RWPE2 (cell line): ENCODE results near the gene ZNF107.

ENCODE experiments used
- ATAC-seq: fragments of 200-7000 bp; cut with Tn5 transposase; 3 replicates; pipeline ENCODE4 v1.9.1; 2021; ENCODE audit warnings: low read depth
- DNase-seq: peaks from one replicate; pipeline ENCODE4 v3.0.0-alpha.2; 2020; ENCODE audit warnings: low spot score
- H3K27ac ChIP-seq: fragments of 450-650 bp; 2 replicates; pipeline ENCODE4 v1.5.1; 2017; ENCODE audit warnings: mild to moderate bottlenecking; ENCODE audit not compliant: poor library complexity, severe bottlenecking
- H3K27me3 ChIP-seq: fragments of 250-450 bp; sonication (Bioruptor Pico); 2 replicates; pipeline ENCODE4 v1.5.1; 2021; ENCODE audit warnings: mild to moderate bottlenecking, moderate library complexity; ENCODE audit not compliant: insufficient read depth, poor library complexity, severe bottlenecking
- H3K36me3 ChIP-seq: fragments of 250-450 bp; sonication (Bioruptor Pico); 2 replicates; pipeline ENCODE4 v1.5.1; 2020; ENCODE audit warnings: low read depth, mild to moderate bottlenecking, moderate library complexity
- H3K4me1 ChIP-seq: fragments of 250-450 bp; sonication (Bioruptor Pico); 2 replicates; pipeline ENCODE4 v1.5.1; 2021; ENCODE audit warnings: mild to moderate bottlenecking, moderate library complexity; ENCODE audit not compliant: insufficient read depth, poor library complexity, severe bottlenecking
- H3K4me3 ChIP-seq: fragments of 250-450 bp; sonication (Bioruptor Pico); 2 replicates; pipeline ENCODE4 v1.5.1; 2021; ENCODE audit warnings: mild to moderate bottlenecking, moderate library complexity; ENCODE audit not compliant: severe bottlenecking
- H3K9me3 ChIP-seq: fragments of 250-450 bp; sonication (Bioruptor Pico); 2 replicates; pipeline ENCODE4 v1.5.1; 2021; ENCODE audit warnings: mild to moderate bottlenecking, moderate library complexity; ENCODE audit not compliant: severe bottlenecking
- CTCF ChIP-seq: fragments of 450-650 bp; IDR thresholded peaks from one replicate; pipeline ENCODE4 v1.5.1; 2017; ENCODE audit warnings: mild to moderate bottlenecking, moderate library complexity; ENCODE audit not compliant: poor library complexity, severe bottlenecking

ZNF107 gene

GRCh38 chr7:64665980-64666662 is at the start of gene ZNF107:
Gene ZNF107, plus strand, starts transcription at chr7:64666133. Its CDS starts 150 bp downstream, at chr7:64666283.
- Histone ChIP-seq H3K9me3 (no peaks in the 10 kb centered on the region), H3K4me3 (peak within 1 kb of the TSS; percentile 82), H3K27ac (peak within 1 kb of the TSS; percentile 38), H3K4me1 (no peaks in the 10 kb centered on the region), H3K27me3 (no peaks in the 10 kb centered on the region), H3K36me3 (peaks cover 27% of the 10 kb centered on the region)
- TF ChIP-seq CTCF, result no peak
- peak; percentile 100 for ATAC-seq
- peak; percentile 92 for DNase-seq

- Histone ChIP-seq H3K9me3 (peaks cover 4% of the 10 kb centered on the region), H3K27ac (no peak overlapping the region), H3K4me1 (no peaks in the 10 kb centered on the region), H3K36me3 (no peaks in the 10 kb centered on the region), H3K4me3 (no peak overlapping the region), H3K27me3 (no peaks in the 10 kb centered on the region)
- DNase-seq (no peak), ATAC-seq (no peak)
- peak; percentile 15 for TF ChIP-seq CTCF
Measured at GRCh38 chr7:64618785-64619456, 47.0 kb upstream of the ZNF107 start.

- H3K4me1 ChIP-seq, result no peaks in the 10 kb centered on the region
- TF ChIP-seq CTCF, result no peak
- no peaks in the 10 kb centered on the region for H3K27me3 ChIP-seq
- H3K36me3 ChIP-seq, result no peaks in the 10 kb centered on the region
- H3K9me3 ChIP-seq, result peaks cover 4% of the 10 kb centered on the region
- H3K27ac ChIP-seq, result no peak overlapping the region
- no peak overlapping the region for H3K4me3 ChIP-seq
- ATAC-seq, result no peak
- no peak for DNase-seq
Measured at GRCh38 chr7:64619705-64620104, 46.2 kb upstream of the ZNF107 start.

- no peak for DNase-seq
- no peaks in the 10 kb centered on the region for H3K27me3 ChIP-seq
- ATAC-seq, result no peak
- H3K36me3 ChIP-seq, result no peaks in the 10 kb centered on the region
- no peaks in the 10 kb centered on the region for H3K4me1 ChIP-seq
- H3K27ac ChIP-seq, result no peak overlapping the region
- no peak for TF ChIP-seq CTCF
- peaks cover 4% of the 10 kb centered on the region for H3K9me3 ChIP-seq
- H3K4me3 ChIP-seq, result no peak overlapping the region
Measured at GRCh38 chr7:64621656-64622055, 44.3 kb upstream of the ZNF107 start.
